Jurkat, Clone E6-1 (cell line): ENCODE measurements around the gene MTHFD2.
"Not testable (repeated sequence)": the region's sequence is repeated elsewhere in the genome, so short reads cannot be mapped to it uniquely, and the experiment has no call there.

Source experiments
- DNase-seq: peaks from one replicate; pipeline ENCODE4 v3.0.0-alpha.2; 2011; ENCODE audit warnings: low read depth, low spot score
- H3K4me3 ChIP-seq: 2 replicates; pipeline ENCODE4 v1.5.1; 2011; ENCODE audit warnings: mild to moderate bottlenecking, low read length, control low read depth, moderate library complexity

Gene MTHFD2

DNA sequence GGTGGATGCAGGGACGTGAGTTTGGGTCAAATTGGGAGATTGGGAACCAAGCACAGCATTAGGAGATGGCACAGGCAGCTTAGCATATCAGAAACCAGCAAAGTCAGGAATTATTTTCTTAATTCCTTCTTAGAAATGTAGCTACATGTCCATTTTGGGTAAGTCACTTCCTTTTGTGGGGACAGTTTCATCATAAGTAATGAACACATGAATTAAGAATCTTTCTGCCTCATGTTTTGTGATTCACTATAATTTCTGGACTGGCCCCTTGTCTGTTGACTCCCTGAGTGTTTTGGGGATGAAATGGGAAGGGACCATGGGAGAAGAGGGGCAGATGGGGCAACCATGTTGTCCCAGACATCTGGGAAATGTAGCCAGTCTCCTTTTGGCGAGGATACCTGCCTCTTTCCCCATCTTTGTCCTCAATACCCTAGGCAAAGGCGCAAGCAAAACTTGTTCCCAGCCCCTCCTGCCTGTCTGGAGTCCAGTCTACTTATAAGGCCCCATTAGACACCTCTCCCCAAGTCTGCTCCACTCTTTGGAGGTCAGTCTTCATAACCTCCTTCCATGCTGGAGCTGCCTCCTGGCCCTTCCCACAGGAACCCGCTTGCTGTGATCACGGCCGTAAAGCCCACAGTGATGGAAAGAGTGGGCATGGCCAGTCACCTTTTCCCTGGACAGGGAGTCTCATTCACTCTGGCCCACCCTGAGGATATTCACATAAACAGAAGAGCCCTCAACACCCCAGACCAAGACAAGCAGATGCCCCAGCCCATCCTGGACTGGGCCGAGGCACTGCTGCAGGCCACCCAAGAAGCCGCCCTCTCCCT is 25.7 kb downstream of the MTHFD2 start:
- no peak overlapping the region for H3K4me3 ChIP-seq
- no peak for DNase-seq

DNA sequence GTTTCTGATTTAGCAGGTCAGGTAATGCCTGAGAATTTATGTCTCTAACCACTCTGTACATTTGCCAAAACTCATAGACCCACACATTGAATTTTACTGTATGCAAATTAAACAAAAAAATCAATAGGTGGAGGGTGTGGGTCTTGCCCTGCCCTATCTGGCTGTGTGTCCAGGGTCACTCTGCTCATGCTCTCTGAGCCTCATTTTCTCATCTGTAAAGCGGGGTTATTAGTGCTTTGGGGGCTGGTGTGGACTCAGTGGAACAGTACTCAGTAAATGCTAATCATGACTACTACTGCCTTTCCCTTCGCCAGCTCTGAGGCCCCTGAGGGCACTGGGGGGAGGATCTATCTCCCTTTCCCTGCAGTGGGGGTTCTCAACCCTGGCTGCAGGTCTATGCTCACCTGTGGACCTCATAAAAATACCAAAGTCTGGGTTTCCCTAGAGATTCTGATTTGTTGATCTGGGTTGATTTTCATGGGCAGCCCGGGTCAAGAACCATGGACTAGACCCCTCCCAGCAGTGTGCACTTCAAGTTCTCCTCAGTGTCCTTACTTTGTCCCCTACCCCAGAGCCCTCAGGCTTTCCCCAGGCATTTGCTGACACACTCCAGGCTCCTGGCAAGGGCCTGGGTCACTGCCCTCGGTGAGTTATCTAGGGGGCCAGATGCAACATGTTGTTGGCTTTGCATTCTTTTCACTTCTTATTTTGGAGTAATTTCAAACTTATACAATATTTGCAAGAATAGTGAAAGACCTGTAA is 27.5 kb downstream of the MTHFD2 start:
- DNase-seq, result no peak
- H3K4me3 ChIP-seq, result no peak overlapping the region

DNA sequence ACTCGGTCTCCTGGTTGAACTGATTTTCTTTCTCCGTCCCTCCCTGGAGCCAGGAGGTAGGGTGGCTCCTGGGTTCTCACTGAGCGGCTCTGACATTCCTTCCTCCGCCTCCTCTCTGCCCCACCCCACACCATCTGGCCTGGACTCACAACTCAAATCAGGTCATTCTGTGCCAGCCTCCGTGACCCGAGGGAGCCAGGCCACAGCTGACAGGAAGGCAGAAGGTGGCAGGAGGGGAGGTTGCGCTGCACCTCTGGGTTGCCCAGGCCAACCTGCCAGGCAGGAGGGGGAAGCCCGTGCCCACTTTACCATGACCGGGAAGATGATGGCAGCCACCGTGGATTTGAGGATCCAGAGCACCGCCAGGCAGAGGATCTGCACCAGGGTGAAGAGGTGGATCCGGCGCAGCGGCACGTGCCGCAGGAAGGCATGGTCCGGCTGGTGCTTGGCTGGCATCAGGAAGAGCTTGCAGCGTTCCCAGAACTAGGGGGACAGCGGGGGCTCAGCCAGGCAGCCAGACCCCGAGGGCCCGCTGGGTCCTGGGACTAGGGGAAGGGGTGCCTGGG is 28.3 kb downstream of the MTHFD2 start:
- no peak for DNase-seq
- no peak overlapping the region for H3K4me3 ChIP-seq

DNA sequence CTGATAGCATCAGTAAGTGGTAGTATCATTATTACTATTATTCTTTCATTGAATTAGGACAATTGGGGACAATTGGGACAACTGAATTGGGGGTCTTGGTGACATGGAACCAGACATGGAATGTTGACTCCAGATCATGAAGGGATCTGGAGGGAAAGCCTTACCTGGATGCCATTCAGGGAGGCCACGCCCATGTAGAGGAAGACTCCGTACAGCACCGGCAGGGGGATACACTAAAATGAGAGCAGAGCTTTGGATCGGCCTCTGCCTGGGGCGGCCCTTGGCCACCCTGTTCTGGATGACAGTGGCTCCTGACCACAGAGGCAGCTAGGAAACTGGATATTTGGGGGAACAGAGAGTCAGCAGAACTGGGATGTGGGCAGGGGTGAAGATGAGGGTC is 29.2 kb downstream of the MTHFD2 start:
- DNase-seq, result no peak
- H3K4me3 ChIP-seq, result no peak overlapping the region

DNA sequence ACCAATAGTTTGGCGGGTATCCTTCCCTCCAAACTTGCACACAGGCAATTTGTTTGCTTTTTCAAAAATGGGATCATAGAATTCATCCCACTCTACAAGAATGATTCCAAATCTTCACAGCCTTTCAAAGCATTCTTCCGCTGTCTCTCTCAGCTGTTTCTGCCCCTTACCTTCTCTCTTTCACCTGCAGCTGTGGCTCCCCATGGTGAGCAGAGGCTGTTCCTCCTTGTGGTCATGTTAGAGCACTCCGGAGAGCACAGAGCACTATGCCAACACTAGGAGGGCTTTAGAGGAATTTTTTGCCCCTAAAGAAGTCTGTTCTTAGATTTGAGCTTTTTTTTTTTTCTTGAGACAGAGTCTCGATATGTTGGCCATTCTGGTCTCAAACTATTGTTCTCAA is 30.4 kb downstream of the MTHFD2 start:
- DNase-seq, result no peak
- no peak overlapping the region for H3K4me3 ChIP-seq

DNA sequence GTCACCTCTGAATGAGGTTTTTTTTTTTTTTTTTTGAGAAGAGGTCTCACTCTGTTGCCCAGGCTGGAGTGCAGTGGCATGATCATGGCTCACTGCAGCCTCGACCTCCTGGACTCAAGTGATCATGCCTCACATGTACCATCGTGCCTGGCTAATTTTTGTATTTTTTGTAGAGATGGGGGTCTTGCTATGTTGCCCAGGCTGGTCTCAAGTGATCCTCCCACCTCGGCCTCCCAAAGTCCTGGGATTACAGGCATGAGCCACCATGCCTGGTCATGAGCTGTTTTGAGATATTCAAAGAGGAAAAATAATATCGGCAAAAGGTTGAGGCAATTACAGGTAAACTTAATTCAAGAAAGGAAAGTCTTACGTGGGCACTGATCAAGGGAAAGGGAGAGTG is 31.4 kb downstream of the MTHFD2 start:
- H3K4me3 ChIP-seq, DNase-seq: not testable (repeated sequence)

DNA sequence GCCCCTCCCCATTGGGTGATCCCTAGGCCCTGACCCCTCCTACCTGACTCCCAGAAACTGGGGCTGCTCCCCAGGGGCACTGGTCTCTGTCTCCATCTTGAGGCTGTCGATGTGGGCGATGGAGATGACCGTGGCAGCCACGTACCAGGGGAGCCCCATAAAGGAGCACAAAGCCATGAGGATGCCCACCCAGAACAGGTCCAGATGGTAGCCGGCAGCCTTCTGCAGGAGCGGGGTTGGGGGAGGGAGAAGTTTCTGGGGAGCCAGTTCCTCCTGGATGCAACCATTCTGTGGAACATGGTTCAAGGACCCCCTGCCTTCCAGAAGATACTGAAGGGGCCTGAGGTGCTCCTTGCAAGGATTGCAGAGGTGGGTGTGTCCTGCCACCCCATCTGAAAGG is 34.0 kb downstream of the MTHFD2 start:
- no peak for DNase-seq
- H3K4me3 ChIP-seq, result no peak overlapping the region

DNA sequence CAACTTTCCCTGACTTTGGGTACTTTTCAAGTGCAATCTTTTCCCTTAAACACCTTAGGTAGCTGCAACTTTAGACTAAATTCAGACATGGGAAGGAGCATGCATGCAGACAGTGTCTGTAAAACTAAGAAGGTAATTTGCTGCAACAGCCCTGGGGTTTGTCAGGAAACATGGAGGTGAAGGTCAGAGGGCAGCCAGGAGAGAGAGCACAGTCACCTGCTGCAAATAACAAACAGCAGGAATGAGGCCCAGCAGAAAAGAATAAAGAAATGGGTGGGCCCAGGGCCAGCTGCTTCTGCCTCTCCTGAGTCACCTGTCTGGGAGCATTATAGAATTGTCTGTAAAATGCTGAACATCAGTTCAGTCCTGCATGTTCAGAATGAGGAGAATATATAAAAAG is 35.2 kb downstream of the MTHFD2 start:
- DNase-seq, result no peak

DNA sequence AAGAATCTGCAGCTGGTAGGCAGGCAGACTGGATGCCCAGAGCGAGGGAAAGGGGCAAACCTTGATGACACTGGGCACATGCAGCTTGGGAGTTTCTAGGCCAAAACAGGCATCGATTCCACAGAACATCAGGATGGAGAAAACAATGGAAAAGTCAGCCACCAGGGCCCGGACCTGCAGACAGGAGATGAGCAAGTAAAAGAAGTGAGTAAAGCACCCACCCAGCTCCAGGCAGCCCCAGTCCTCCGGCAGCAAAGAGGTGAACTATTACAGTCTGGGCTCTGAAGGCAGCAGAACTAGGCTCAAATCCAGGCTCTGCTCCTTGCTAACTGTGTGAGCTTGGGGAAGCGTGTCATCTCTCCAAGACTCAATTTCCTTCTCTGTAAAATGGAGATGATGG is 36.6 kb downstream of the MTHFD2 start:
- H3K4me3 ChIP-seq, result no peak overlapping the region

More for the DNA sequence above, 35.2 kb downstream of the MTHFD2 start:
- H3K4me3 ChIP-seq, result no peak overlapping the region

DNA sequence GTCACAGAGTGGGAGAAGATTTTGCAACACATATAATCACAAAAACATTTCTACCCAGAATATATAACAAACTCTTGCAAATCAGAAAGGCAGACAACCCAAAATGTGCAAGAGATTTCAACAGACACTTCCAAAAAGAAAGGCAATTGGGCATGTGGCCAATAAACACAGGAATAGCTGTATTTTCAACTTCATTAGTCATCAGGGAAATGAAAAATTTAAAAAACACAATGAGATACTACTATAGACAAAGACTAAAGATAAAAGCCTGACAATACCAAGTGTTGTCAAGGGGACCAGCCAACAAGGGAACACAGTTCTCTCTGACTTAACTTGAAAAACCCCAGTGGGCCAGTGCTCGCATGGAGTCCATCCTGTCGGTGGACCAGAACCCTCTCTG is 40.5 kb downstream of the MTHFD2 start:
- no peak overlapping the region for H3K4me3 ChIP-seq
- DNase-seq, result no peak

More for the DNA sequence above, 36.6 kb downstream of the MTHFD2 start:
- no peak for DNase-seq

DNA sequence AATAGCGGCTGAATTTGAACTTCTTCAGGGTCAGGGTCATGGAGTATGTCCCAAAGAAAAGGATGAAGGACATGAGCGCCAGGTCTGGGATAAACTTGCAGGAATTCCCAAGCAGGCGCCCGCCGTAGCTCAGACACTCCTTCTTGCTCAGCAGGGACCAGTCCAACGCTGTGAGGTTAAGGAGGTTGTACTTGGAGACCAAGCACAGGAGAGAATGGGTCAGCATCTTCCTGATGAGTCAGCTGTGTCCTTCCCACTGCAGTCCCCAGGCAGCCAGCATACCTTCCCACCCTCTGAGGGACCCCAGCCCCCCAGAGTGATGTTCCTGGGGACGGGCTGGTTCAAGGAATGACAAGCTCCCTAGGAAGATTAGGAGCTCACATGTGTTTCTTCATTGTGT is 40.9 kb downstream of the MTHFD2 start:
- DNase-seq, result no peak
- no peak overlapping the region for H3K4me3 ChIP-seq

DNA sequence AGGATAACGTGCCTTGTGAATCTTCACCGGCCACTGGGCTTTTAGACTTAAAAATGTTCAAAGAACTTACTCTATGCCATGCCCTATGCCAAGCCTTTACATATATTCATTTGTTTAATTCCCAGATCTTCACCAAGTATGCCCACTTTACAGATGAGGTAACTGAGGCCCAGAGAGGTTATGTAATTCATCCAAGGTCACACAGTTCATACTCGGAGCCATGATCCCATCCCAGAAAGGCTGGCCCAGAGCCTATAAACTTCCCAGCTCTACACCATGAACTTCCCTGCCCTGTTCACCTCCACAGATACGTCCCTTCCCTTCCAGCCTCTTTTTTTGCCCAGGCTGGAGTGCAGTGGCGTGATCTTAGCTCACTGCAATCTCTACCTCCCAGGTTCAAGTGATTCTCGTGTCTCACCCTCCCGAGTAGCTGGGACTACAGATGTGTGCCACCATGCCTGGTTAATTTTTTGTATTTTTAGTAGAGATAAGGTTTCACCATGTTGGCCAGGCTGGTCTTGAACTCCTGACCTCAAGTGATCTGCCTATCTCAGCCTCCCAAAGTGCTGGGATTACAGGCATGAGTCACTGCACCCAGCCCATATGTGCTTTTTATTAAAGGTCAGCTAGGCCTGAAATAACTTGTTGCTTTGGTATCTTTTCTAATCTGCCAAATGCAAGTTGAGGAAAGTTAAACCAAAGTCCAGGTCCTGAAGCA is 44.1 kb downstream of the MTHFD2 start:
- DNase-seq, result no peak

DNA sequence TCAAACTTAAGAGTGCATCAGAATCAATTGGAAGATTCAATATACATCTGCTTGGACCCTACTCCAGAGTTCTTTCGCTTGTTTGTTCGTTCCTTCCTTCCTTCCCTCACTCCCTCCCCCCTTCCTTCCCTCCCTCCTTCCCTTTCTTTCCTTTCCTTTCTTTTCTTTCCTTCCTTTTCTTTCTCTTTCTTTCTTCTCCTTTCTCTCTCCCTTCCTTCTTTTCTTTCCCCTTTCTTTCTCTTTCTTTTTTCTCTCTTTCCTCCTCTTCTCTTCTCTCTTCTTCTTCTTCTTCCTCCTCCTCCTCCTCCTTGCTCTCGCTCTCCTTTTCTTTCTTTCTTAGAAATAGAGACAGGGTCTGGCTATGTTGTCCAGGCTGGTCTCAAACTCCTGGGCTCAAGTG is 45.9 kb downstream of the MTHFD2 start:
- H3K4me3 ChIP-seq, result no peak overlapping the region
- no peak for DNase-seq

More for the DNA sequence above, 44.1 kb downstream of the MTHFD2 start:
- no peak overlapping the region for H3K4me3 ChIP-seq

DNA sequence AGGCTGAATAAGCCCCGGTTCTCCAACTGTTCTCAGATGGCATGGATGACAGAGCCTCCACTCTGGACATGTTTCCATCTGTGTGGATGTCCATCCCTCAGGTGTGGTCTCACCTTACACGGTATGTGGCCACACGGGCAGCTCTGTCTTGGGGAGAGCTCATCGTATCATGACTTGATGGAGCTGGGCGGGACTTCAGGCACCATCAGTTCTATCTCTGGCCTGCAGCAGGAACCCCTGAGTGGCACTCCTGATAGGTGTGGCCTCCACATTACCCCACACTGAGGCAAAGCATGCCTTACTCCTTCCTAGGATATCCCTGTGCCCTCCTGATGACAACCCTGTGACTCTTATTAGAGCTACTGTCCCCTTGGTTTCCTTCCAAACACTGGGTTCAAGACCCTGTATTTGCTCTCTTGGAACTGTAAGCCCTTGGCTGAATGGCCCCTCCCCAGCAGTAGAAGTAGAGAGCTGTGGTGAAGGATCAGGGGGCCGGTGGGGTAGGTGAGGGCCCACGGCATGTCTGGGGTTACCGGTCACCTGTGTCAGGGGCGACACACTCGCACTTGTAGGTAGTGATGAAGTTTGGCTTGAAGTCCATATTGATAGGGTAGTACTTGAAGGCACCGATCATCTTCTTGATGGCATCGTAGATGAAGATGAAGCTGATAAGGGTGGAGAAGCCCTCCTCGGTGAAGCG is 48.2 kb downstream of the MTHFD2 start:
- H3K4me3 ChIP-seq, result no peak overlapping the region
- no peak for DNase-seq

DNA sequence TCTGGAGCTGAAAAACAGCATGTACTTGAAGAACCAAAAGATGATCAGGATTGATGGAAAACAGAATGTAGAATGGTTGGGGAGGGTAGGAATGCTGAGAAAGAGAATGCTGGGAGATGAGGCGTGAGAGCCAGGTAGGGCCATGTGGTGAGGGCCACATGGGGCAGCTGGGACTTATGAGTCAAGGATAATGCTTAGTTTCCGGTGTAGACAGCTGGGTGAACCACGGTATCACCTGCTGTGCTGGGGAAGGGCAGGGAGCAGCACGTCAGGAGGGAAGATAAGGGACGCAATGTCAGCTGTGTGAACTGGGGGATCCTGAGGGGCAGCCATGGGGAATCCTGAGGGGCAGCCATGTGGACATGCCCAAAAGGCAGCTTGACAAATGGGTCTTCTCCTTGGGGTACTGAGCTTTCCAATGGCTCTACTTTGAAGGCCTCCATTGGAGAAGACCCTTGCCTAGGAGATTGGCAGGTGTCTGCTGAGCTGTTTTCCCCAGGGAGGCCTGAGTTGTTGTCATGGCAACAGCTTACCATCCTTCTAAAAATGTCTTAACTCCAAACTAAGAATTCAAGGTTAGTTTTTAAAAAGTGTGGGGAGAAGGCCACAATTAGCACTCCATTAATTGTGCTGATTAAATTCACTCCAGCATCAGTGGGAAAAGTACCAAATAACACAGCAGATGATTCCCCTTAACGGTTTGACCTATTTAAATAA is 51.1 kb downstream of the MTHFD2 start:
- no peak for DNase-seq

DNA sequence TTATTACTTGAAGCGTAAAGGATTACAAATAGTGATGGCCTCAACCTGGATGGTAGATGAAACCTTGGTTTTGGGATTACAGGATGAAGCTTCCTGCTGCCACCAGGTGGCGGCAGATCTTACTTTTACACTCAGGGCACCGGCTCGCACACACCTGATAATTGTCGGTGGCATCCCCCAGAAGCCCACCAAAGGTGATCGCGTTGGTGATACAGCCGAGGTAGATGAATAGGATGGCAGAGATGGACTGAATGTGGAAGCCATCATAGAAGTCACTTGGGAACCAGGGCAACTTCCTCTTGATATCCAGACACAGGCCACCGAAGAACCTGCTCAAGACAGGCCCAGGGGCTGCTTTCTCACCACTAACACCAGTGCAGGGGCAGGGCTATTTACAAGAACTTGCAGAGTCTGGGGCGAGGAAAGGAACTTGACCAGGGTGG is 51.8 kb downstream of the MTHFD2 start:
- H3K4me3 ChIP-seq, result no peak overlapping the region
- DNase-seq, result peak; percentile 47

More for the DNA sequence above, 51.1 kb downstream of the MTHFD2 start:
- H3K4me3 ChIP-seq, result no peak overlapping the region

DNA sequence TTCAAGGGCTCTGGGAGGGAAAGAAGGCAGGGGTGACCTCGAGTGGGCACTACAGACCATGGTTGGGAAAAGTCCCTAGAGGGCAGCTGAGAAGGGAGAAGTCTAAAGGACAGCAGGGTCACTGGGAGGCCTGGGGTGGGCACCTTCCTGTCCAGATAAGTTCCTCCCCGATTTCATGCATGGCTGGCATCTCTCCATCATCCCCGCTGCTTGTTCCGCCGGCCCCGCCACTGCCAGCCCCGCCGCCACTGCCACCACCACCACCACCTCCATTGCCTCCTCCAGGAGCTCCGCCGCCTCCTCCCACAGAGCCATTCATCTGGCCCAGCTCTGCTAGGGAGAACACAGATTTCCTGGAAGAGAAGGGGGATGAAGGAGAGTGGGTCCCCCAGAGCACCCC is 53.6 kb downstream of the MTHFD2 start:
- DNase-seq, result no peak
- no peak overlapping the region for H3K4me3 ChIP-seq

DNA sequence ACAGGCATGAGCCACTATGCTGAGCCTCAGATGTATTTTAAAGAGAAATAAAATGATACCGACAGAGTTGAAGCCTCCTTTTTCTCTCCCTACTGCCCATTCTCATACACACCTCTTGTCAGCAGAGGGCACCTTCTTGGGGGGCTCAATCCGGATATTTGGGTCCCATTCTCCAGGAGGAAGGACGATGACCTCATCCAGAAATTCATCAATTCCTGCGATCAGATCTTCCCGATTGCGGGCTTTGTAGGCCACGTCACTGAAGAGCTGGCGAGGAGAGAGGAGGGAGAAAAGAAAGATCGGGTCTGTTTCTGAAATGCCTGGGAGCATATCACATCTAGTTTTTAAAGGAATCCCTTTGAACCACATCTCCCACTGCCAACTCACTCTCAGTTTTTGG is 54.4 kb downstream of the MTHFD2 start:
- H3K4me3 ChIP-seq, result no peak overlapping the region
- DNase-seq, result no peak
